Measurements from ENCODE around the gene CITED1. TPM values are rescaled to one million over a fixed set of nuclear protein-coding genes. Genes with fewer than 3 reads are reported as not detected.

The CITED1 gene
- total RNA-seq, 1 donor from 2014 or later, result not detected

DNA sequence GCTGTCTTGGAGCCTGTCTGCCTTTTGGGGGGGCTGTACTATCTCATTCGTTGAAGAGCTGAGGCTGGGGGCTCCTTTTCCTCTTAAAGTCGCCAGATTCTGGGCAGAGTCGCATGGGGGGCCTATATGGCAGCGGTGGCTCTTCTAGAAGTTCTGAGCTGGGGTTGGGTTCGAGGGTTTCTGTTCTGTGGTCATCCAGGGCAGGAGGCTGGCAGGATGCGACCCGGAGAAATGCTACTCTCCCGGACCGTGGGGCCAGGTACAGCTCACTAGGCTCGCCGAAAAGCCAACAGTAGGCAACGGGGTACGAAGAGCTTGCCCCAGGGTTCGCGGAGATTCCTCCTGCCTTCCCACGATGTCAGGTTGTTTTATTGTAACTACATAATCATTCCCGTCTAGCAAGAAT, 1.9 kb upstream of the CITED1 start:
- Histone ChIP-seq H3K27ac (replicated peaks) (no peak overlapping the region), H3K4me3 (peak overlapping the region; percentile 70), H3K36me3 (no peaks in the 10 kb centered on the region), H3K9me3 (replicated peaks) (no peaks in the 10 kb centered on the region), H3K27me3 (ENCODE audit: low read depth) (peaks cover 28% of the 10 kb centered on the region), H3K4me1 (peaks cover 38% of the 10 kb centered on the region)
- TF ChIP-seq CTCF (IDR thresholded peaks at IDR 0.05; ENCODE audit: borderline replicate concordance), result no peak
- intact Hi-C loops (cut with micrococcal nuclease), result no loop called here
- no peak for DNase-seq

DNA sequence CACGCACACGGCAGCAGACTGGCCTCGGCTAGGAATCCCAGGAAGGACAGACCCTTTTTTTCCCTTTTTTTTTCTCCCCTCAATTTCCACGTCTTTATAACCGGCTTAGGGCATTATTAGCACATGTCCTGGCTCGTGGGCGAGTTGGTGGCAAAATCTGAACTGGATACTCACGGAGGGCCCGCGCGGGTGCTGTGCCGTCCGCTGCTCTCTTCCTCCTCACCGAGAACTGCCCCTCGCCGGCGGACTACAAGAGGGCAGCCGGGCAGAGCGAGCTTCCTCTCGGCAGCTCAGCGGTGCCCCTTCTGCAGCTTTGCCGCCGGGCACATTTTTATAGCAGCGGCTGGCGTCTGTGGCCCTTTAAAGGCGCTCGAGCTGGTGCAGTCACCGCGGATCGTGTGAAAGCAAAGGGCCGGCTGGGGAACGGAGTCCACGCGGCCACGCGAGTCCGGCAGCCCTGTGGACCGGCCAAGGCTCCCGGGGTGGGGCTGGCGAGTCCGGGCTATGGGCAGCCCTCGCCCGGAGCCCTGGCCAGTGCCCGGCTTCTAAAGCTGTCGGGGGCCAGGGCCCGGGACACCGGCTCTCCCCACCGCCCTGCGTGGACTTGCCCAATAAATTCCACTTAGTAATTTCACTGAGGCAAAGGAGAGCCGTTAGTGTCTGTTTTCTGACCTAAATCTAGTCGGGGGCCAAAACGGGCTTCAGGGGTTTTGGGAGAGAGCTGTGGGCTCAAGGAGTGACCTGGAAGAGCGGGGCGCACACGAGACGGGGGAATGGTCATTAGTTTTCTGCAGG, 1.3 kb upstream of the CITED1 start:
- H3K27ac ChIP-seq (replicated peaks), result no peak overlapping the region
- peaks cover 28% of the 10 kb centered on the region for H3K27me3 ChIP-seq (ENCODE audit: low read depth)

GRCh38 chrX:72306085-72306801, 529 bp upstream of the CITED1 start:
- intact Hi-C loops (cut with micrococcal nuclease), result no loop called here
- no peaks in the 10 kb centered on the region for H3K9me3 ChIP-seq (replicated peaks)
- DNase-seq, result no peak
- peaks cover 28% of the 10 kb centered on the region for H3K27me3 ChIP-seq (ENCODE audit: low read depth)
- H3K27ac ChIP-seq (replicated peaks), result no peak overlapping the region
- no peaks in the 10 kb centered on the region for H3K36me3 ChIP-seq
- no peak for TF ChIP-seq CTCF (IDR thresholded peaks at IDR 0.05; ENCODE audit: borderline replicate concordance)
- H3K4me3 ChIP-seq, result peak overlapping the region; percentile 70
- peaks cover 38% of the 10 kb centered on the region for H3K4me1 ChIP-seq

More for the DNA sequence above, 1.3 kb upstream of the CITED1 start:
- Histone ChIP-seq H3K4me1 (peaks cover 38% of the 10 kb centered on the region), H3K36me3 (no peaks in the 10 kb centered on the region), H3K4me3 (peak overlapping the region; percentile 70), H3K9me3 (replicated peaks) (no peaks in the 10 kb centered on the region)
- TF ChIP-seq CTCF (IDR thresholded peaks at IDR 0.05; ENCODE audit: borderline replicate concordance), result no peak
- peak; percentile 46 for DNase-seq
- intact Hi-C loops (cut with micrococcal nuclease), result no loop called here

GRCh38 chrX:72304877-72305276, 837 bp downstream of the CITED1 start:
- no peak for DNase-seq
- Histone ChIP-seq H3K4me1 (peaks cover 38% of the 10 kb centered on the region), H3K27ac (replicated peaks) (no peak overlapping the region), H3K27me3 (ENCODE audit: low read depth) (peaks cover 28% of the 10 kb centered on the region), H3K9me3 (replicated peaks) (no peaks in the 10 kb centered on the region), H3K36me3 (no peaks in the 10 kb centered on the region), H3K4me3 (peak overlapping the region; percentile 70)
- intact Hi-C loops (cut with micrococcal nuclease), result no loop called here
- TF ChIP-seq CTCF (IDR thresholded peaks at IDR 0.05; ENCODE audit: borderline replicate concordance), result no peak

DNA sequence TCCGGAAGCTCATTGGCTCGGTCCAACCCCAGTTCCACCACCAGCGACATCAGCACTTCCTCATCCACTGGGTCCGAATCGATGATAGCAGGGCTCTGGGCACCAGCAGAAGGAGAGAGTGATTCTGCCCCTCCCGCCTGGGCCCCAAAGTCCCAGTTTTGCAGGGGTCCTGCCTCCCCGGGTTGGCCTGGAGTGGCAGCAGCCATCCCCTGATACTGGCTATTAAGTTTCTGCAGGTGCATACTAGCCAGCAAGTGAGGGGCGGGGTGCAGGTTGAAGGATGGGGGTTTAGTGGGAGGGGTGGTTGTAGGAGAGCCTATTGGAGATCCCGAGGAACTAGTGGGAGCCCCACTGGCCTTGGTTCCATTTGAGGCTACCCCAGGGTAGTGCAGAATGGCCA, 3.9 kb downstream of the CITED1 start:
- TF ChIP-seq CTCF (IDR thresholded peaks at IDR 0.05; ENCODE audit: borderline replicate concordance), result no peak
- H3K4me3 ChIP-seq, result no peak overlapping the region
- H3K36me3 ChIP-seq, result no peaks in the 10 kb centered on the region
- no peak overlapping the region for H3K27ac ChIP-seq (replicated peaks)
- DNase-seq, result no peak
- H3K27me3 ChIP-seq (ENCODE audit: low read depth), result peaks cover 28% of the 10 kb centered on the region
- no peaks in the 10 kb centered on the region for H3K9me3 ChIP-seq (replicated peaks)
- intact Hi-C loops (cut with micrococcal nuclease), result no loop called here
- peaks cover 14% of the 10 kb centered on the region for H3K4me1 ChIP-seq
